HepG2 (cell line): ENCODE data around the gene IKBKE. TPM values are rescaled to one million over a fixed set of nuclear protein-coding genes. Genes with fewer than 3 reads are reported as not detected.

Experiments used
- ATAC-seq: fragments of 200-7000 bp; cut with Tn5 transposase; 3 replicates; pipeline ENCODE4 v1.9.1; 2020; ENCODE audit warnings: mild to moderate bottlenecking, moderate library complexity
- BruUV-seq: library from RNA; stranded (reverse); fragments of 400-500 nt; replicated peaks from 2 replicates; lab custom pipeline; 2021; lab: Mats Ljungman, UMichigan
- CTCF ChIA-PET: fragments of 300-600 bp; formaldehyde crosslinking; extraction: SDS; loops from one replicate; lab custom pipeline; 2021; ENCODE audit warnings: low total read pairs, inconsistent platforms, low intra/inter-chr PET ratio; lab: Yijun Ruan, JAX
- POLR2A ChIA-PET: fragments of 350-600 bp; sonication (Branson Sonifier 250); formaldehyde crosslinking; loops from one replicate; lab custom pipeline; 2020; ENCODE audit warnings: antibody characterized with exemption, inconsistent platforms; lab: Yijun Ruan, JAX
- DNase-seq: peaks from one replicate; pipeline ENCODE4 v3.0.0-alpha.2; 2015; ENCODE audit warnings: low spot score
- FAIRE-seq: peaks from 3 replicates; lab custom pipeline; 2011; peaks lifted over from hg19 to GRCh38; lab: Jason Lieb, UNC
- H2AFZ ChIP-seq: one replicate; pipeline ENCODE4 v1.6.1; 2011; ENCODE audit warnings: low read length, inconsistent platforms
- H3K27ac ChIP-seq: fragments of 300-600 bp; 3 replicates; pipeline ENCODE4 v1.8.0; 2011; ENCODE audit warnings: mixed run types, mild to moderate bottlenecking, mixed read lengths, low read length, inconsistent platforms; ENCODE audit not compliant: insufficient read depth; ENCODE audit errors: extremely low read length
- H3K27me3 ChIP-seq, 2 experiments: fragments of 200-600 bp in 1 of 2; 2 replicates in 1 of 2; 3 replicates in 1 of 2; pipeline versions ENCODE4 v1.6.0 to v1.8.0; 2011; ENCODE audit warnings: low read length in 2 of 2, mild to moderate bottlenecking in 2 of 2, moderate library complexity in 2 of 2, inconsistent platforms in 1 of 2; ENCODE audit not compliant: insufficient read depth in 2 of 2, control insufficient read depth in 1 of 2
- H3K36me3 ChIP-seq, 2 experiments: fragments of 200-600 bp in 1 of 2; replicated peaks in 1 of 2; 2 replicates in 1 of 2; 3 replicates in 1 of 2; pipeline versions ENCODE4 v1.5.1 to v1.8.0; 2011; ENCODE audit warnings: low read length in 2 of 2, inconsistent platforms in 1 of 2; ENCODE audit not compliant: insufficient read depth in 2 of 2, control insufficient read depth in 1 of 2
- H3K4me1 ChIP-seq: 2 replicates; pipeline ENCODE4 v1.5.1; 2012; ENCODE audit warnings: low read length, inconsistent platforms; ENCODE audit not compliant: insufficient read depth
- H3K4me2 ChIP-seq: 2 replicates; pipeline ENCODE4 v1.6.0; 2011; ENCODE audit warnings: low read depth, low read length, inconsistent platforms
- H3K4me3 ChIP-seq, 3 experiments: fragments of 200-600 bp in 1 of 3; sonication (generic), shearing (Covaris generic) in 1 of 3; replicated peaks in 1 of 3; 2 replicates each; pipeline ENCODE4 v1.5.1; 2011 to 2016; ENCODE audit warnings: low read length in 3 of 3, inconsistent platforms in 2 of 3, low read depth in 2 of 3, mild to moderate bottlenecking in 2 of 3, control low read depth in 1 of 3, mixed read lengths in 1 of 3; ENCODE audit not compliant: insufficient read depth in 1 of 3
- H3K79me2 ChIP-seq: one replicate; pipeline ENCODE4 v1.6.1; 2011; ENCODE audit warnings: low read length, inconsistent platforms; ENCODE audit not compliant: insufficient read depth
- H3K9ac ChIP-seq: 2 replicates; pipeline ENCODE4 v1.6.0; 2011; ENCODE audit warnings: mild to moderate bottlenecking, low read depth, low read length, inconsistent platforms; ENCODE audit not compliant: insufficient read depth
- H3K9me3 ChIP-seq: 2 replicates; pipeline ENCODE4 v1.5.1; 2012; ENCODE audit warnings: mild to moderate bottlenecking, low read length
- H4K20me1 ChIP-seq: 2 replicates; pipeline ENCODE4 v1.6.0; 2011; ENCODE audit warnings: inconsistent platforms, mild to moderate bottlenecking, low read length, moderate library complexity; ENCODE audit not compliant: insufficient read depth
- CEBPB ChIP-seq: IDR thresholded peaks from 2 replicates; pipeline ENCODE4 v1.6.1; 2011; ENCODE audit warnings: low read depth, low read length, improper control_type of control experiment, borderline replicate concordance
- KDM2A ChIP-seq: sonication (generic); formaldehyde crosslinking; IDR thresholded peaks from 2 replicates; pipeline ENCODE4 v1.4.0; 2020; ENCODE audit warnings: low read depth, missing genetic modification reagents, borderline replicate concordance
- POLR2G ChIP-seq: fragments of 200-400 bp; formaldehyde crosslinking; IDR thresholded peaks from 2 replicates; pipeline ENCODE4 v1.6.1; 2018; ENCODE audit warnings: mild to moderate bottlenecking, low read depth, low read length, moderate library complexity
- TBL1XR1 ChIP-seq: fragments of 150-350 bp; IDR thresholded peaks from 2 replicates; pipeline ENCODE4 v1.6.1; 2014; ENCODE audit warnings: borderline replicate concordance, low read length; ENCODE audit not compliant: partially characterized antibody
- ZNF333 ChIP-seq: sonication (generic); formaldehyde crosslinking; IDR thresholded peaks from 2 replicates; pipeline ENCODE4 v1.4.0; 2020; ENCODE audit warnings: mild to moderate bottlenecking, missing genetic modification reagents, borderline replicate concordance
- ZNF670 ChIP-seq: sonication (generic); formaldehyde crosslinking; IDR thresholded peaks from 2 replicates; pipeline ENCODE4 v1.8.0; 2022; ENCODE audit warnings: mild to moderate bottlenecking, missing genetic modification reagents, borderline replicate concordance
- ZNF703 ChIP-seq: sonication (generic); formaldehyde crosslinking; IDR thresholded peaks from 2 replicates; pipeline ENCODE4 v1.5.1; 2020; ENCODE audit warnings: missing genetic modification reagents, mild to moderate bottlenecking, moderate library complexity, borderline replicate concordance
- WGBS: methylation state at CpG from one replicate; pipeline ENCODE4 v1.1.6; 2017; ENCODE audit warnings: low lambda C conversion rate; 5-methylcytosine and 5-hydroxymethylcytosine counted together
- in situ Hi-C: cut with HindIII; loops from 2 replicates; pipeline ENCODE4 v1.10.0; 2017; ENCODE audit warnings: low pct_unique_long_range_greater_than_20kb; ENCODE audit not compliant: extremely low pct_ligation_motif_present
- intact Hi-C: fragments of 100-400 bp; cut with micrococcal nuclease; formaldehyde crosslinking; loops from one replicate; pipeline ENCODE4 v1.10.0; 2022; ENCODE audit not compliant: unreplicated experiment
- polyA plus RNA-seq, 8 experiments: library from polyadenylated mRNA; depleted of rRNA in 3 of 8; stranded (reverse) in 7 of 8; unstranded in 1 of 8; fragments of >200 nt; fragmentation: Illumina TruSeq in 4 of 8; extraction: Trizol in 4 of 8; gene quantifications; 2 replicates each; pipeline versions ENCODE4 v1.2.1 to v1.2.3, GENCODE V29; 2011 to 2016; ENCODE audit warnings: low read depth in 4 of 8, missing spikeins in 1 of 8, mixed read lengths in 1 of 8; ENCODE audit not compliant: insufficient read depth in 1 of 8
- total RNA-seq, 5 experiments: library from RNA; depleted of rRNA; stranded (reverse); fragments of >200 nt; fragmentation: Illumina TruSeq; extraction: Trizol; gene quantifications; 2 replicates each; pipeline ENCODE4 v1.2.3, GENCODE V29; 2016; ENCODE audit warnings: low read depth in 1 of 5

Gene IKBKE
- total and polyA plus RNA-seq, 2 of the 13 experiments (the other 11 are each of a cell fraction or from before 2014, with no cell fraction given): 4.5 to 5.8 TPM

- no peaks in the 10 kb centered on the region for H3K79me2 ChIP-seq
- H3K27ac ChIP-seq: no peak overlapping the region
- ATAC-seq (no peak), DNase-seq (no peak), FAIRE-seq (no peak)
- no peak overlapping the region for H2AFZ ChIP-seq
- POLR2A ChIA-PET: no interaction called here
- H4K20me1 ChIP-seq: no peaks in the 10 kb centered on the region
- no peaks in the 10 kb centered on the region for H3K27me3 ChIP-seq
- no peak overlapping the region for H3K4me3 ChIP-seq
- WGBS: 94% methylated on average over 2 of the region's 2 CpGs
- no peak overlapping the region for H3K9ac ChIP-seq
- CTCF ChIA-PET: no interaction called here
- in situ Hi-C loops (no loop called here), intact Hi-C loops (no loop called here)
- H3K36me3 ChIP-seq: peaks cover 25 to 88% of the 10 kb centered on the region in 2 experiments
- H3K4me1 ChIP-seq: no peaks in the 10 kb centered on the region
- H3K9me3 ChIP-seq: no peaks in the 10 kb centered on the region
- BruUV-seq: no TSS peak
- H3K4me2 ChIP-seq: no peak overlapping the region
- TF ChIP-seq ZNF703 (CRISPR knock-in tag): no peak
- no peak for TF ChIP-seq ZNF333 (CRISPR knock-in tag)
These were observed 31.1 kb upstream of the IKBKE start for GRCh38 chr1:206439205-206439604.

DNA sequence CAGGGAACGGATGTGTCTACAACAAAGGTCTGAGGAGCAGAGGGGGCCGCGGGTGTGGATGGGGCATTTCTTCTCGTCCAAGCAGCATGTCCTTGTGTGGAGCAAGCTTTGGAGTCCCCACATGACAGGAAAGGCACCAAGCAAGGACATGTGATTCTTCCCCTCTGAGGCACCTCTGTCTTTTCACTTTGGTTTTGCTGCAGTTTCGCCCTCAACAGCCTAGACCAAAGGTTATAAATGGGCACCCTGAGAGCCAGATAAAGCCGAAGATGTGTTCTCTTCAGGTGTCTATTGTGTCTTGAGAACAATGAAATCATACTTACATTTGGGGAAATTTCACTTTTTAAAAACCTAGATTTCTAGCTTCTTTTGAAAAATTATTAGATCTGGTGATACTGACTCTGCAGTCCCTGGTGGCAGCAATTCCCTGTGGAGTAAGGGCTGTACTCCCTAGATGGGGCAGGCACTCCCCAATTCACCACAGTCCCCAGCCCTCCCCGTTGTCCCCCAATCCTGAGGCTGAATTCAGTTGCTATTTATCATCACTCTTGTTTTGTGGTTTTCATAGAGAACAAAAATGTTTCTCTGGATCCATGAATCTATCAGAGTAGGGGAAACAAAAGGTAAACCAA, 28.8 kb upstream of the IKBKE start:
- Histone ChIP-seq H3K79me2 (no peaks in the 10 kb centered on the region), H4K20me1 (no peaks in the 10 kb centered on the region), H3K4me2 (no peak overlapping the region), H3K9ac (no peak overlapping the region), H2AFZ (no peak overlapping the region), H3K27me3 (no peaks in the 10 kb centered on the region), H3K27ac (no peak overlapping the region), H3K36me3 (peaks cover 31 to 94% of the 10 kb centered on the region in 2 experiments), H3K4me3 (no peak overlapping the region), H3K4me1 (no peaks in the 10 kb centered on the region), H3K9me3 (no peaks in the 10 kb centered on the region)
- TF ChIP-seq ZNF670: no peak
- no peak for TF ChIP-seq TBL1XR1
- TF ChIP-seq CEBPB: no peak
- TF ChIP-seq POLR2G: no peak
- TF ChIP-seq KDM2A (CRISPR knock-in tag): no peak
- no peak for DNase-seq
- in situ Hi-C loops (no loop called here), intact Hi-C loops (no loop called here)
- ATAC-seq: no peak
- no TSS peak for BruUV-seq
- WGBS: 99% methylated on average over 7 of the region's 7 CpGs
- ChIA-PET CTCF (no interaction called here), POLR2A (no interaction called here)
- no peak for FAIRE-seq
